Measurements from ENCODE around the gene CTU1.

The CTU1 gene

DNA sequence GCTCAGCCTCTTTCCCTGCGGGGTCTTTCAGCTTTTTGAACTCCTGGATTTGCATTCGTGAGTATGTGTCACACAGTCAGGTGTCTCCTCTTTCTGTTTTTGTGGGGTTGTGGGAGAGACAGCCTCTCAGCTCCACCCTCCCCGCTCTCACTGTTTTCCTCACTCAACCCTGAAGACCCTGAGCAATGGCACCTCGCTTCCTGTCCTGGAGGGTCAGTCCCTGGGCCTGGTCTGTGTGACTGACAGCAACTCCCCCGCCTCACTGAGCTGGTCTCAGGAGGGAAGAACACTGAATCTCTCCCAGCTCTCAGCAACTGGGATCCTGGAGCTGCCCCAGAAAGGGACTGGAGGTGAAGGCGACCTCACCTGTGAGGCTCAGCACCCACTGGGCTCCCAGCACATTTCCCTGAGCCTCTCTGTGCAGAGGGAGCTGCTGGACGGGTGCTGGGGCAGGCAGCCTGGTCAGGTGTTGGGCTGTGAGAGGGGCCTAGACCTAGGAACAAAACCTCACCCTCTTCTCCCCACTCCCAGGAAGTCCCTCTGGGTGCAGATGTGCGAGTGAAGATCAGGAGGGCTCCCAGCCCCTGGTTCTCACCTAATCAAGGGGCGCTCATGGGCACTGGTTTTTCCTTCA, 29.7 kb upstream of the CTU1 start:
- WGBS, 2 donors (ENCODE audit: extremely low coverage in 2 of 2, insufficient read length in 2 of 2, insufficient replicate concordance in 1 of 2), result no CpG with 5 or more reads among the region's 9 CpGs
- Histone ChIP-seq H3K4me1 (ENCODE audit: control insufficient read depth in 2 of 2, insufficient read depth in 1 of 2, low read depth in 1 of 2, low read length in 2 of 2) (no peaks in the 10 kb centered on the region), H2AK5ac (ENCODE audit: low read depth, low read length) (no peak overlapping the region), H2AFZ (ENCODE audit: low read length) (no peak overlapping the region), H3K23ac (ENCODE audit: low read depth, low read length, poor library complexity) (no peak overlapping the region), H4K91ac (ENCODE audit: low read depth, low read length, poor library complexity) (no peak overlapping the region), H3K36me3 (replicated peaks in 1 of 2; ENCODE audit: control insufficient read depth in 2 of 2, insufficient read depth in 2 of 2, low read length in 2 of 2) (no peaks in the 10 kb centered on the region), H3K18ac (ENCODE audit: low read length) (no peak overlapping the region), H3K27me3 (ENCODE audit: control insufficient read depth in 3 of 3, insufficient read depth in 3 of 3, low read depth in 1 of 3, low read length in 3 of 3) (peaks cover 0 to 30% (median 0%) of the 10 kb centered on the region in 3 experiments), H3K4me3 (ENCODE audit: low read length in 2 of 2) (no peak overlapping the region), H3K27ac (replicated peaks; ENCODE audit: low read length) (no peak overlapping the region), H3K4ac (ENCODE audit: low read length) (no peak overlapping the region), H2BK12ac (ENCODE audit: low read length) (no peak overlapping the region), H3K14ac (ENCODE audit: low read length) (peak overlapping the region; percentile 10), H3K9ac (ENCODE audit: low read depth, low read length, poor library complexity) (no peak overlapping the region), H3K79me1 (ENCODE audit: low read depth, low read length) (no peaks in the 10 kb centered on the region), H4K8ac (ENCODE audit: low read depth, low read length) (no peak overlapping the region), H3K4me2 (ENCODE audit: insufficient read depth, low read length, poor library complexity, severe bottlenecking) (no peak overlapping the region), H2BK5ac (ENCODE audit: low read length) (no peak overlapping the region), H2BK15ac (ENCODE audit: low read length) (no peak overlapping the region), H3K9me3 (replicated peaks in 1 of 2; ENCODE audit: control insufficient read depth in 2 of 2, insufficient read depth in 1 of 2, low read depth in 1 of 2, low read length in 2 of 2) (no peaks in the 10 kb centered on the region), H2BK120ac (ENCODE audit: low read depth, low read length) (no peak overlapping the region)
- DNase-seq (ENCODE audit: low spot score), result no peak

DNA sequence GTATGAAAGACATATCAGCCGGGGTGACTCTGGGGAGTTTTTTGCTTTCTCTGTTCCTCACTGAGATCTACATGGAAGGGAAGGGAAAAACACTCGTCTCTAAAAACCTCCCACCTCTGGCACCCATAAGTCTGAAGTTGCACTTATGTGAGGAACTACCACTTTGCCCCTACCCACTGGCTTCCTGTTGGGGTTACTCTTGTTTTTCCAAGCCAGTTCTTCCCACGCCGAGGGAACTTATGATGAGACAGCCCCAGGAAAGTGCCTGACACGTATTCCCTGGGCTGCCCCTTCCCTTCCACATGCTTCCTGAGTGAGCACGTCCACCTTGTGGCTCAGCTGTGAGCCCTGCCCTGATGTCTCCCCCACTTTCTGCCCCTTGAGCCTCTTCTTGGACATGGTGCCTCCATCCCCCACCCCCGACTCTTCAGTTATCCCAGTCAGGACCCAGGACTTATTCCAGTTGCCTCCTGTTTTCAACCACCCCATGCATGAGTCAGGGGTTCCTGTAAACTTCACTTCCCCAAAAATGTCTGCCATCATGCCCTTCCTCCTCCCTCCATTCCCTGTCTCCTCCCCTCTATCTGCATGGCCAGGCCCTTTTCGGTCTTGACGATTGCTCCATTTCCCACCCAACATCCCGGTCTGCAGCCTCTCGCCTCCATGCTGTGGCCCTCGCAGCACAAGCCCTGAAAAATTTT, 28.8 kb upstream of the CTU1 start:
- Histone ChIP-seq H3K23ac (ENCODE audit: low read depth, low read length, poor library complexity) (no peak overlapping the region), H3K4me1 (ENCODE audit: control insufficient read depth in 2 of 2, insufficient read depth in 1 of 2, low read depth in 1 of 2, low read length in 2 of 2) (peaks cover 0 to 4% of the 10 kb centered on the region in 2 donors), H4K91ac (ENCODE audit: low read depth, low read length, poor library complexity) (no peak overlapping the region), H2AK5ac (ENCODE audit: low read depth, low read length) (no peak overlapping the region), H2AFZ (ENCODE audit: low read length) (no peak overlapping the region), H3K4me3 (ENCODE audit: low read length in 2 of 2) (no peak overlapping the region), H3K9me3 (replicated peaks in 1 of 2; ENCODE audit: control insufficient read depth in 2 of 2, insufficient read depth in 1 of 2, low read depth in 1 of 2, low read length in 2 of 2) (no peaks in the 10 kb centered on the region), H2BK120ac (ENCODE audit: low read depth, low read length) (no peak overlapping the region), H2BK15ac (ENCODE audit: low read length) (no peak overlapping the region), H2BK5ac (ENCODE audit: low read length) (no peak overlapping the region), H4K8ac (ENCODE audit: low read depth, low read length) (no peak overlapping the region), H3K27me3 (ENCODE audit: control insufficient read depth in 3 of 3, insufficient read depth in 3 of 3, low read depth in 1 of 3, low read length in 3 of 3) (peaks cover 0 to 27% (median 0%) of the 10 kb centered on the region in 3 experiments), H3K18ac (ENCODE audit: low read length) (peak overlapping the region; percentile 65), H3K79me1 (ENCODE audit: low read depth, low read length) (no peaks in the 10 kb centered on the region), H3K9ac (ENCODE audit: low read depth, low read length, poor library complexity) (no peak overlapping the region), H2BK12ac (ENCODE audit: low read length) (no peak overlapping the region), H3K4ac (ENCODE audit: low read length) (no peak overlapping the region), H3K4me2 (ENCODE audit: insufficient read depth, low read length, poor library complexity, severe bottlenecking) (no peak overlapping the region), H3K27ac (replicated peaks; ENCODE audit: low read length) (no peak overlapping the region), H3K36me3 (replicated peaks in 1 of 2; ENCODE audit: control insufficient read depth in 2 of 2, insufficient read depth in 2 of 2, low read length in 2 of 2) (no peaks in the 10 kb centered on the region), H3K14ac (ENCODE audit: low read length) (peak overlapping the region; percentile 63)
- no peak for DNase-seq (ENCODE audit: low spot score)
- WGBS, 2 donors (ENCODE audit: extremely low coverage in 2 of 2, insufficient read length in 2 of 2, insufficient replicate concordance in 1 of 2), result no CpG with 5 or more reads among the region's 12 CpGs

DNA sequence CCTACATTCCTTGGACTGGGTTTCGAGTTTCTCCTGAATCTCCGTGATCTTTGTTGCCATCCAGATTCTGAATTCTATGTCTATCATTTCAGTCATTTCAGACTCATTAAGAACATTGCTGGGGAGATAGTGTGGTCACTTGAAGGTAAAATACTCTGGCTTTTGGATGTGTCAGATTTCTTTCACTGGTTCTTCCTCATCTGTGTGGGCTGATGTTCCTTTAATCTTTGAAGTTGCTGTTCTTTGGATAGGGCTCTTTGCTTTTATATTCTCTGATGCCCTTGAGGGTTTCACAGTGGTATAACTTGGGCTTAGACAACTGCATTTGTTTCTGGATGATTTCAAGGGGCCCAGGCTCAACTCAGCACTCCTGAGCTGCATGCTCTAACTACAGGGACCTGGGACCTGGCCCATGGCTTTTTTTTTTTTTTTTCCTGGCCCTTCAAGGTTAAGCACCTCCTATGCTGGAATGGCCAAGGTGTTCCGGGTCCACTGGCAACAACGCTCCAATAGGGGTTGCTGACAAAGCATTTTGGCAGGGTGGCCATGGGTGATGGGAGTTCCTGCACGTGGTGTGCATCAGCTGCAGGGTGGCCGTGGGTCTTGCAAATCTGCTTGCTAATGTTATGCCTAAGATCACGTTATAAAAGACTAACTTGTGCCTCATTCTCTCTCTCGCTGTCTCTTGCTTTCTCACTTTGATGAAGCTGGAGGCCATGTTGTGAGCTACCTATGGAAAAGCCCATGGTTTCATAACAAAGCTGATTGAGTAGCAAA, 28.0 kb upstream of the CTU1 start:
- Histone ChIP-seq H3K14ac (ENCODE audit: low read length) (no peak overlapping the region), H3K23ac (ENCODE audit: low read depth, low read length, poor library complexity) (no peak overlapping the region), H3K27me3 (ENCODE audit: control insufficient read depth in 3 of 3, insufficient read depth in 3 of 3, low read depth in 1 of 3, low read length in 3 of 3) (peaks cover 0 to 21% (median 0%) of the 10 kb centered on the region in 3 experiments), H2BK15ac (ENCODE audit: low read length) (no peak overlapping the region), H4K91ac (ENCODE audit: low read depth, low read length, poor library complexity) (no peak overlapping the region), H3K4ac (ENCODE audit: low read length) (no peak overlapping the region), H3K4me1 (ENCODE audit: control insufficient read depth in 2 of 2, insufficient read depth in 1 of 2, low read depth in 1 of 2, low read length in 2 of 2) (peaks cover 0 to 4% of the 10 kb centered on the region in 2 donors), H2BK12ac (ENCODE audit: low read length) (no peak overlapping the region), H3K27ac (replicated peaks; ENCODE audit: low read length) (no peak overlapping the region), H2AK5ac (ENCODE audit: low read depth, low read length) (no peak overlapping the region), H2AFZ (ENCODE audit: low read length) (no peak overlapping the region), H3K9me3 (replicated peaks in 1 of 2; ENCODE audit: control insufficient read depth in 2 of 2, insufficient read depth in 1 of 2, low read depth in 1 of 2, low read length in 2 of 2) (no peaks in the 10 kb centered on the region), H4K8ac (ENCODE audit: low read depth, low read length) (no peak overlapping the region), H3K4me3 (ENCODE audit: low read length in 2 of 2) (no peak overlapping the region), H3K18ac (ENCODE audit: low read length) (no peak overlapping the region), H3K4me2 (ENCODE audit: insufficient read depth, low read length, poor library complexity, severe bottlenecking) (no peak overlapping the region), H3K9ac (ENCODE audit: low read depth, low read length, poor library complexity) (no peak overlapping the region), H3K36me3 (replicated peaks in 1 of 2; ENCODE audit: control insufficient read depth in 2 of 2, insufficient read depth in 2 of 2, low read length in 2 of 2) (no peaks in the 10 kb centered on the region), H2BK5ac (ENCODE audit: low read length) (no peak overlapping the region), H3K79me1 (ENCODE audit: low read depth, low read length) (no peaks in the 10 kb centered on the region), H2BK120ac (ENCODE audit: low read depth, low read length) (no peak overlapping the region)
- no CpG with 5 or more reads among the region's 8 CpGs for WGBS, 2 donors (ENCODE audit: extremely low coverage in 2 of 2, insufficient read length in 2 of 2, insufficient replicate concordance in 1 of 2)
- DNase-seq (ENCODE audit: low spot score), result no peak

DNA sequence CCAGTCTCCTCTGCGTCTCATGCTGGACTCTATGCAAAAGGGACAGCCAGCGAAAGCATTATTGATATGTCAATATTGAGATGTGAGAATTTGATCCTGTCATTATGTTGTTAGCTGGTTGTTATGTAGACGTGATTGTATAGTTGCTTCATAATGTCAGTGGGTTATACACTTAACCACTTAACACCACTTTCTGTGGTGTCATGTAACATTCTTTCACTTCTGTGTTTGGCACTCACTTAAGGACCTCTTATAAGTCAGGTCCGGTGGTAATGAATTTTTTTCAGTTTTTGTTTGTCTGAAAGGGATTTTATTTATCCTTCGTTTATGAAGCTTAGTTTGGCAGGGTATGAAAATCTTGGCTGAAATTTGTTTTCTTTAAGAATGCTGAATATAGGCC, 26.8 kb upstream of the CTU1 start:
- Histone ChIP-seq H3K14ac (ENCODE audit: low read length) (no peak overlapping the region), H3K18ac (ENCODE audit: low read length) (no peak overlapping the region), H3K9me3 (replicated peaks in 1 of 2; ENCODE audit: control insufficient read depth in 2 of 2, insufficient read depth in 1 of 2, low read depth in 1 of 2, low read length in 2 of 2) (no peaks in the 10 kb centered on the region), H4K8ac (ENCODE audit: low read depth, low read length) (no peak overlapping the region), H2AK5ac (ENCODE audit: low read depth, low read length) (no peak overlapping the region), H2BK12ac (ENCODE audit: low read length) (no peak overlapping the region), H3K4ac (ENCODE audit: low read length) (no peak overlapping the region), H3K4me1 (ENCODE audit: control insufficient read depth in 2 of 2, insufficient read depth in 1 of 2, low read depth in 1 of 2, low read length in 2 of 2) (peaks cover 0 to 4% of the 10 kb centered on the region in 2 donors), H3K27me3 (ENCODE audit: control insufficient read depth in 3 of 3, insufficient read depth in 3 of 3, low read depth in 1 of 3, low read length in 3 of 3) (peaks cover 0 to 21% (median 0%) of the 10 kb centered on the region in 3 experiments), H3K27ac (replicated peaks; ENCODE audit: low read length) (no peak overlapping the region), H2BK5ac (ENCODE audit: low read length) (no peak overlapping the region), H4K91ac (ENCODE audit: low read depth, low read length, poor library complexity) (no peak overlapping the region), H3K4me3 (ENCODE audit: low read length in 2 of 2) (no peak overlapping the region), H2BK15ac (ENCODE audit: low read length) (no peak overlapping the region), H3K23ac (ENCODE audit: low read depth, low read length, poor library complexity) (no peak overlapping the region), H2BK120ac (ENCODE audit: low read depth, low read length) (no peak overlapping the region), H2AFZ (ENCODE audit: low read length) (no peak overlapping the region), H3K36me3 (replicated peaks in 1 of 2; ENCODE audit: control insufficient read depth in 2 of 2, insufficient read depth in 2 of 2, low read length in 2 of 2) (no peaks in the 10 kb centered on the region), H3K4me2 (ENCODE audit: insufficient read depth, low read length, poor library complexity, severe bottlenecking) (no peak overlapping the region), H3K9ac (ENCODE audit: low read depth, low read length, poor library complexity) (no peak overlapping the region), H3K79me1 (ENCODE audit: low read depth, low read length) (no peaks in the 10 kb centered on the region)
- no CpG with 5 or more reads among the region's 5 CpGs for WGBS, 2 donors (ENCODE audit: extremely low coverage in 2 of 2, insufficient read length in 2 of 2, insufficient replicate concordance in 1 of 2)
- no peak for DNase-seq (ENCODE audit: low spot score)
